ENCODE measurements around the gene CREB3L2. TPM values are rescaled to one million over a fixed set of nuclear protein-coding genes. Genes with fewer than 3 reads are reported as not detected.
"Not testable (repeated sequence)": the region's sequence is repeated elsewhere in the genome, so short reads cannot be mapped to it uniquely, and the experiment has no call there.

CREB3L2 gene
- total RNA-seq, 1 experiment from 2014 or later = 18.2 TPM

DNA sequence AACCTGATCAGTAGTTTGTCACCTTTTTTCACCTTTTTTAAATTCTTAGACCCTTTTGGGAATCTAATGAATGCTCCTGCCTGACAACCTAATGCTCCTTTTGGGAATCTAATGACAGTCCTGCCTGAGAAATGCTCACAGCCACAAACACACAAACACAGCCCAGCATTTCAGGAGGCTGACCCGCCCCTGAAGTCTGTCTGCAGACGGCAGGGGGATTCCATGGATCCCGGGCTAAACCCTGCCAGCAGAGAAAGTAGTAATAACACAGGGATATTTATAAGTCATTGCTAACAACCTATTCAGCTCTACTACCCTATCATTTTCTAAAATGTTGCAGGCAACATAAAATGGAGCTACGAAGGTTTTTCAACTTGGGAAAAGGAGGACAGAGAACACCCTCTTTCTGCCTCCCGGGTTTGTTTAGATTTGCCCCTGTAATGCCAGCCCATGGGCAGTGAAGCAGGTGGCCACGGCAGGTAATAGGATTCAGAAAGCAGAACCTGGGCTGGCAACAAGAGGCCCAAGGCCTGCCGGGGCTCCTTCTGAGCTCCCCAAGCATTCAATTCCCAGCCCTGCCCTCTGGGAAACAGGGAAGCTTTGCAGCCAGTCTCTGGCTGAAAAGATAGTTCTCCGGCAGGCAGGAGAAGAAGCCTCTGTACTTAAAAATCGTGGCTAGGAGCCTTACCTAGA, 65.2 kb downstream of the CREB3L2 start:
- no peak for DNase-seq (ENCODE audit: extremely low read depth, low read depth)

- no peak for DNase-seq (ENCODE audit: extremely low read depth, low read depth)
Observed at GRCh38 chr7:137935884-137936508, 65.9 kb downstream of the CREB3L2 start.

DNA sequence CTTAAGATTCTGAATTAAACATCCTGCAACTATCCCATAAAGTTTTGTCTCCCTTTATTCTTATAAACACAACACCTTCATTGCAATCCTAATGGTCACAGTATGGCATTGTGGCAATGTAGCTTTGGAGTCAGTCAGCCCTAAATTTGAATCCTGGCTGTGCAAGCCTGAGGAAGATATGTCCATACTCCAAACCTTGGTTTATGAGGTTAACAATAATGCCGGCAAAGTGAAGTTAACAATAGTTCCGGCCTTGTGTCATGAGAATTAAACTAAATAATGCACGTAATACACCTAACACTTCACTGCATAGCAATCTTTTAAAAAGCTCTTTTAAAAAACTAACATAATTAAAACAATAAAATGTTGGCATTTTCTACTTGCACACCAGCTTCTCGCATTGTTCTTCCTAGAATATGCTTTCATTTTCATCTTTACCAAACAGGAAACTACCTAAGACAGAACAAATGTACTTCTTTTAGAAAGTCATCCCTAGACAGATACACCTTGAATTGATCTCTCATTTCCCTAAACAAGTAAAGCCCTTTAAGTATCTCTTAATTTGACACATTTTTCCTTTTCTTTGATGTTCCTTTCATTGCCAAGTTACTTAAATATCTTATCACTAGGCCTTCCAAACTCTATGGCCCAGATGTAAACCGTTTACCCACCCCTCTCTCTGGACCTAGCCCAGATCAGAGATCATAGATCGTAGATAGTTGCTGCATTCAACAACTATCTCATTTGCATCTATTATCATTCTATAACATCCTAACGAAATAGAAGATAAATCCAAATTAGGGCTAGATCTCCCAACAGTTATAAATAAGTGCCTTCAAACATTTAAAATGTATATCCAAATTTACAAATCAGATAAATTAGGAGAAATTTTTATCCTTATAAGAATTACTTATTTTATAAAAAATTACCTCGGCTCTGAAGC, 66.7 kb downstream of the CREB3L2 start:
- no peak for DNase-seq (ENCODE audit: extremely low read depth, low read depth)

- DNase-seq (ENCODE audit: extremely low read depth, low read depth) = no peak
Observed at GRCh38 chr7:137934176-137934826, 67.6 kb downstream of the CREB3L2 start.

GRCh38 chr7:137933270-137934017, 68.4 kb downstream of the CREB3L2 start:
- no peak for DNase-seq (ENCODE audit: extremely low read depth, low read depth)

DNA sequence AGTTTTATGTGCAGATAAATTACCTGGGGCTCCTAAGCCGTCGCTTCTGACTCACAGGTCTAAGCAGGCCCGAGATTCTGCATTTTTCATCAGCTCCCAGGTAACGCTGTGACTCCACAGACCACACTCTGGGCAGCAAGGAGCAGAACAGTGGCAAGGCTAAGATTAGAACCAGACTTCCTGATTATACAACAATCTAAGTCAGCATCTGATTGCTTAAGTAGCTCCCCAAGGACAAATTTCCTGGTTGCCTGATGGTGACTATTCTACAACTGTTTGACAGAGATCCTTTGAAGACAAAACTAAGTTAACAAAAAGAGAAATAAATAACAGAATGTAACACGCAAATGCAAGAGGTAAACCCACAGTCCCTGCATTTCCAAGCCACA, 69.0 kb downstream of the CREB3L2 start:
- DNase-seq (ENCODE audit: extremely low read depth, low read depth) = no peak

DNA sequence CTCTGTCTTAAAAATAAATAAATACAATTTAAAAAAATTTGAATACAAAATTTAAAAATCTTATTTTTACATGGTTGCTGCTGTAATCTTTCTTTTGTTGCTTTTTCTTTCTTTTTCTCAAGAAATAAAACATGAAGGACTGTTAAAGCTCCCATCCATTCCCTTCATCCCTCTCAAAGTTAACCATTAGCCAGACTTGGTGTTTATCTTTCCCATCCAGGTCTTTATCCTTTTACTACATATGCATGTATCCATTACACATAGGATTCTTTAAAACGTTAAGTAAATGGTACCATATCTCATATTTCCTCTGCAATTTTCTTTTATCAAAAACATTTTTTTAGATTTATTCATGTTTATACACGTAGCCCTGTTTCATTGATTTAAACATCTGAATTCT, 70.1 kb downstream of the CREB3L2 start:
- DNase-seq (ENCODE audit: extremely low read depth, low read depth) = no peak

DNA sequence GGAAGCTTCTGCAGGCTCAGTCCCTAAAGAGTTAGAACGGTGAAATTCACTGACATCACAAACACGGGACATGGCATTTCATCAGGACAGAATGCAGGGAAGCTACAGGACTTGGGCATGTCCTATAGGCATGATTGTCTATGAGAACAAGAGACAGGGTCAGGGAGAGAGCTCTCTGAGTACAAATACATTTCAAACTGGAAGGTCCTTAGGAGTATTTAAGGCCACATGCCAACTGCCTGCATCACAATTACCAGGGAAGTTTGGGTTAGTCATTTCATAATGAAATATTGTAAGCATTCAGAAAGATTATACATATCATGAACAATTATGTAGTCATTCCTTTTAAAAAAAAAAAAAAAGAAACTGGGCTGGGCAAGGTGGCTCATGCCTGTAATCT, 71.3 kb downstream of the CREB3L2 start:
- DNase-seq (ENCODE audit: extremely low read depth, low read depth) = no peak

DNA sequence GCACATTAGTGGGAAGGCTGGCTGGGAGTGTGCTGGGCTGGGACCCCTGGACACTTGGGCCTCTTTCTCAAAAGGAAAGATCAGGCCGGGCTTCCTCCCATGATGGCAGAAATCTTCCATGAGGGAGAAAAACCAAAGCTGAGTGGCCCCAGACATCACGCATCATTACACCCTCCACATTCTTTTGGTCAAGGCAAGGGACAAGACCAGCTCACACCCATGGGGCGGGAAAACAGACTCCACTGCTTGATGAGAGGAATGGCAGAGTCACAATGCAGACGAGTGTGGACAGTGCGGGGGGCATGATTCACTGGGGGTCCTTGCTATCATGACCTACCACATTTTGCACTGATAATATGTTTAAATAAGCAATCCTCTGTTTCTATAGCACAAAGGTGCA, 73.3 kb downstream of the CREB3L2 start:
- no peak for DNase-seq (ENCODE audit: extremely low read depth, low read depth)

DNA sequence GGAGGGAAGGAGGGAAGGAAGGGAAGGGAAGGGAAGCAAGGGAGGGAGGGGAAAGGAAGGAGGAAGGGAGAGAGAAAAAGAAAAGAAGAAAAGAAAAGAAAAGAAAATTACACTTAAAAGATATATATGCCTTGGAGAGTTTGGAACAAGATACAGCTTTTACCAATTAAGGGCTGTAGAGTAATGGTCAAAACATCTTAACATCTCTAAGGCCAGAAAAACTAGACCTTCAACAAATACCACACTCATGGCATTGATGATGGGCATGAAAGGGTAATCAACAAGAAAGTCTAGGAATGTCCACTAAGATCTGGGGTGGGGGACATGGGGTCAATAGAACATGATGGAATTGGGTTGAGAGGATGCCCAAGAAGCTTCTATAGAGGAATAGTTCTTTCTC, 74.5 kb downstream of the CREB3L2 start:
- DNase-seq (ENCODE audit: extremely low read depth, low read depth) = no peak

DNA sequence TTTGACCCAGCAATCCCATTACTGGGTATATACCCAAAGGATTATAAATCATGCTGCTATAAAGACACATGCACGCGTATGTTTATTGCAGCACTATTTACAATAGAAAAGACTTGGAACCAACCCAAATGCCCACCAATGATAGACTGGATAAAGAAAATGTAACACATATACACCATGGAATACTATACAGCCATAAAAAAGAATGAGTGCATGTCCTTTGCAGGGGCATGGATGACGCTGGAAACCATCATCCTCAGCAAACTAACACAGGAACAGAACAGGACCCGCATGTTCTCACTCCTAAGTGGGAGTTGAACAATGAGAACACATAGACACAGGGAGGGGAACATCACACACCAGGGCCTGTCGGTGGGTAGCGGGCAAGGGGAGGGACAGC, 75.7 kb downstream of the CREB3L2 start:
- not testable (repeated sequence) for DNase-seq (ENCODE audit: extremely low read depth, low read depth)

- DNase-seq (ENCODE audit: extremely low read depth, low read depth) = no peak
Observed at GRCh38 chr7:137925754-137926153, 76.1 kb downstream of the CREB3L2 start.

DNA sequence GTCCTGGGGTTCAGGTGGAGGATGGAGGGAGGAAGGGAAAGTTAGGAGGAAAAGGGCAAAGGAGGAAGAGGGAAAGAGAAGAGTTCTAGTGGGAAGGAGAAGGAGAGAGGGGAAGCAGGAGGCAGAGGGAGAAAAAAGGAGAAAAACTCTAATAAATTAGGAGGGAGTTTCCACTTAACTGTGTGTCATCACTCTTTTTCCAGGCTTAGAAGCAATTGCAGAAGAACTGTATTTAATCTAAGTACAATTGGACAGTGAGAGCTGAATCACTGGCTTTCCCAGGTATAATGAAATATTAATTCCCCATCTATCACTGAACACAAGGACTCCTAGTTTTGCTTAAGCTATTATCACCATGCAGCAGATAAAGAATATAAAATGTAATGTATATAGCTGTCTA, 76.8 kb downstream of the CREB3L2 start:
- no peak for DNase-seq (ENCODE audit: extremely low read depth, low read depth)

DNA sequence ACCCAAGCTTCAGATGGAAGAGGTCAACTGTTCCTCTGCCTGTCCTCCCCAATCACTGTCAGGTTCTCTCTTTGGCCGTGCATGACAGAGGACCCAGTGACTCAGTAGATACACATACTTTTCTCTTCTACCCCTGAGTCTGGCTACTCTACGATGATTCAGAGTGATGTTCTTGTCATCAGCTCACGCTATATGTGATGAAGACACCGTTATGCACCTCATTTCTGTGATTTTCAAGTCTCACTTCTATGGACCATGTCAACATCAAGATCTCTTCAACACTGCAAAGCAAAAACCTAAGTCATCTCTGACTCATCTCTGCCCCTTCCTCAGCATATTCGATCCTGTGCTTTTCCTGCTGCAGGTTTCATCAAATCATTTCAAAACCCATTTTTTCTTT, 78.5 kb downstream of the CREB3L2 start:
- no peak for DNase-seq (ENCODE audit: extremely low read depth, low read depth)

DNA sequence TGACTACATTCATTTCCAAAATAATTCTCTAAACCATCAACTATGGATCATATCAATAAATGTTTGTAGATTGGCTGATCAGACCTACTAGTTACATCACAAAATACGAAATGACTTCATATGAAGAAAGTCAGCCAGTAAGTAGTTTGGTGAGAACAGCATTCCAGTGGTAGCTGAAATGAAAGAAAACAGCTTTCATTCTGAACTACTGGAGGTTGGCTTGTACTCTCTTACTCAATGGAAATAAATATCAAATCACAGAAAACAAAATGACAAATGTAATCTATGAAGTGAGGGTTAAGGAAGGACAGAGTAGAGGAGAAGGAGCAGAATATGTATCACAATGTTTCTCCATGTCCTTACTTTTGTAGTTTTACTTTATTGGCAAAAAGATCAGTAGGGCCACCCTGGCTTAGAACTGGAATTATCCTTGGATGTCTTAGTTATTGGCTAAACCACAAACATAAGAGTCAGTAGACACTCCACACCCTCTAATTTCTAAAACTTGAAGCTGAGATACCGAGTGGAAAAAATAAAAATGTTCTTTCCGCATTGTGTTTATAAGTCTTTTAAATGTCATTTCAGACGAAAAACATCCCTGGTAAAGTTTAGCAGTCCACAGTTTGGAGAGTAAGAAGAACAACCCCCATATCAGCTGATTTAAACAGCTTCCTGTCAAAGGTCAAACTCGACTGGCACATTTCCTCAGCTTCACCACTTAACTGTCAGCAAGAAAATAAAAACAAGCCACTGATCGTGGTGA, 81.1 kb downstream of the CREB3L2 start:
- DNase-seq (ENCODE audit: extremely low read depth, low read depth) = no peak

DNA sequence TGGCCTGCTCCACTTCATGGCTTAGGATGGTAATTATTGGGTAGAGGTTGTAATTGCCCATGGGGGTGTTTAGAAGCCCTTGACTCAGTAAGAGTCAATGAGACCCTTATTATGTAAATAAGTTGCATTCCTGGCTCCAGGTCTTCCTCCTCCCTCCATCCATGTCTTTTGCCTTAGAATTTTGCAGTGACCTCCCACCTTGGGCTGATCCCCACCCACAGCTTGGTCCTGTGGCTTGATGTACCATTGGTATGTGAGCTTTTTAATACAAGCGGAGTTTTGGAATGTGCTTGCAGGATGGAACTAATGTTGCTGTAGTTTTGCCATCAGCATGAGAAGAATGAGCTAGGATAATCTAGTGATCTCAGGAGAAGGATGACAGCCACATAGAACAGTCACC, 81.9 kb downstream of the CREB3L2 start:
- DNase-seq (ENCODE audit: extremely low read depth, low read depth) = no peak

DNA sequence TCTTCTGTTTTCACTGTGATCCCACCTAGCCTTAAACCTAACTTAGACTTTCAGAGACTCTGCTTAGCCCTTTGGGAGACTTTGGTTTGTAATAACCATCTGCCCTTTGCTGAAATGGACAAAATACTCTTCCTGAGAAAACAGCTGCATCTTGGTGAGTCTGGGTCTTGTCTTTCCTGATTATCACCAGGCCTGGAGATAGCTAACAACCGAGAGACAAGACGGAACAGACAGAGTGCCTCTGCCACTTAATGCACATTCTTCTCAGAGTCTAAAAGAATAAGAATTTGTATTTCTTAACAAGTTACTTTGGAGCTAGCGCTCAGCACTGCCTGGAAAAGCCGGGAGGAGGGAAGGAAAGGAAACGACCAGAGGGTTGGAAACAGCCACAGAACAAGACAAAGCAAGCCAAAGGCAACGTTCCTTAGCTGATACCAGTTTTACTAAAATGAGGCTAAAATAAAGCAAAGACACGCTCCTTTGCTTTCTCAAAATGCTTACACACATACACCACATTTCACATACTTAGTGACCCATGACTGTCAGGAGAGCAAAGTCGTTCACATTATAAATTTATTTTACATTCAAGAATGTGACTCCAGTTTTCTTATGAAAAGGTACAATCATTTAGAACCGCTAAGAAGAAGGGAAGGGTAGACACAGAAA, 84.8 kb downstream of the CREB3L2 start:
- DNase-seq (ENCODE audit: extremely low read depth, low read depth) = no peak

DNA sequence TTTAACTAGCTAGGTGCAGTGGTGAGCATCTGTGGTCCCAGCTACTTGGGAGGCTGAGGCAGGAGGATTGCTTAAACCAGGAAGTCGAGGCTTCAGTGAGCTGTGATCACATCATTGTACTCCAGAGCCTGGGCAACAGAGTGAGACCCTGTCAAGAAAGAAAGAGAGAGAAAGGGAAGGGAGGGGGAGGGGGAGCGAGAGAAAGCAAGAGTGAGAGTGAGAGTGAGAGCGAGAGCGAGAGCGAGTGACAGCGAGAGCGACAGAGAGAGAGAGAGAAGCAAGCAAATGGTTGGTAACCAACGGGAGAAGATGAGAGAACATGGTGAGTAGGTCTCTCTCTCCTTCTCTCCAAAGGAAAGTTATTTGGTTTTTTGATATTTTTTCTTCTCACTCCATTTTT, 85.3 kb downstream of the CREB3L2 start:
- no peak for DNase-seq (ENCODE audit: extremely low read depth, low read depth)

GRCh38 chr7:137915266-137915665, 86.6 kb downstream of the CREB3L2 start:
- DNase-seq (ENCODE audit: extremely low read depth, low read depth) = no peak

Measured in NCI-H460 (cell line).